HEK293 (cell line): Measurements from ENCODE around the gene BRD2.

Experiments
- FEZF1 ChIP-seq: fragments of 450-650 bp; formaldehyde crosslinking; IDR thresholded peaks from 2 replicates; pipeline ENCODE4 v1.5.1; 2016; ENCODE audit warnings: missing biosample characterization, missing genetic modification characterization
- IKZF3 ChIP-seq: fragments of 450-650 bp; IDR thresholded peaks from 2 replicates; pipeline ENCODE4 v1.5.0; 2018; ENCODE audit warnings: missing biosample characterization, mild to moderate bottlenecking, missing genetic modification characterization, moderate library complexity
- KLF1 ChIP-seq: fragments of 450-650 bp; formaldehyde crosslinking; IDR thresholded peaks from 2 replicates; pipeline ENCODE4 v1.5.1; 2016; ENCODE audit warnings: missing biosample characterization, missing genetic modification characterization
- KLF8 ChIP-seq: fragments of 450-650 bp; formaldehyde crosslinking; IDR thresholded peaks from 2 replicates; pipeline ENCODE4 v1.5.1; 2016; ENCODE audit warnings: missing biosample characterization, missing genetic modification characterization
- KLF9 ChIP-seq: fragments of 450-650 bp; formaldehyde crosslinking; IDR thresholded peaks from 2 replicates; pipeline ENCODE4 v1.5.1; 2016; ENCODE audit warnings: missing biosample characterization, missing genetic modification characterization, low read depth
- OSR2 ChIP-seq: fragments of 450-650 bp; formaldehyde crosslinking; IDR thresholded peaks from 2 replicates; pipeline ENCODE4 v1.5.1; 2016; ENCODE audit warnings: missing biosample characterization, missing genetic modification characterization
- SP7 ChIP-seq: fragments of 450-650 bp; formaldehyde crosslinking; IDR thresholded peaks from 2 replicates; pipeline ENCODE4 v1.5.1; 2016; ENCODE audit warnings: missing biosample characterization, missing genetic modification characterization
- ZBTB17 ChIP-seq: fragments of 450-650 bp; formaldehyde crosslinking; IDR thresholded peaks from 2 replicates; pipeline ENCODE4 v1.5.1; 2016; ENCODE audit warnings: missing biosample characterization, missing genetic modification characterization
- ZBTB20 ChIP-seq: fragments of 450-650 bp; formaldehyde crosslinking; IDR thresholded peaks from 2 replicates; pipeline ENCODE4 v1.5.1; 2016; ENCODE audit warnings: missing biosample characterization, missing genetic modification characterization
- ZFP37 ChIP-seq: fragments of 450-650 bp; formaldehyde crosslinking; IDR thresholded peaks from 2 replicates; pipeline ENCODE4 v1.5.1; 2016; ENCODE audit warnings: missing biosample characterization, missing genetic modification characterization
- ZNF148 ChIP-seq: fragments of 450-650 bp; formaldehyde crosslinking; IDR thresholded peaks from 2 replicates; pipeline ENCODE4 v1.5.0; 2017; ENCODE audit warnings: missing biosample characterization, missing genetic modification characterization, borderline replicate concordance
- ZNF157 ChIP-seq: fragments of 450-650 bp; formaldehyde crosslinking; IDR thresholded peaks from 2 replicates; pipeline ENCODE4 v1.5.1; 2016; ENCODE audit warnings: missing biosample characterization, missing genetic modification characterization
- ZNF266 ChIP-seq: fragments of 450-650 bp; formaldehyde crosslinking; IDR thresholded peaks from 2 replicates; pipeline ENCODE4 v1.5.1; 2016; ENCODE audit warnings: missing biosample characterization, missing genetic modification characterization, low read depth
- ZNF335 ChIP-seq: fragments of 450-650 bp; formaldehyde crosslinking; conservative IDR thresholded peaks from 2 replicates; pipeline ENCODE4 v1.5.1; 2016; ENCODE audit warnings: missing biosample characterization, missing genetic modification characterization
- ZNF354C ChIP-seq: fragments of 450-650 bp; formaldehyde crosslinking; IDR thresholded peaks from 2 replicates; pipeline ENCODE4 v1.5.1; 2016; ENCODE audit warnings: missing biosample characterization, missing genetic modification characterization, low read depth, borderline replicate concordance
- ZNF423 ChIP-seq: fragments of 450-650 bp; formaldehyde crosslinking; IDR thresholded peaks from 2 replicates; pipeline ENCODE4 v1.5.1; 2016; ENCODE audit warnings: missing biosample characterization, missing genetic modification characterization
- ZNF449 ChIP-seq: fragments of 450-650 bp; formaldehyde crosslinking; IDR thresholded peaks from 2 replicates; pipeline ENCODE4 v1.5.1; 2017; ENCODE audit warnings: missing biosample characterization, mild to moderate bottlenecking, missing genetic modification characterization, moderate library complexity
- ZNF513 ChIP-seq: fragments of 450-650 bp; IDR thresholded peaks from 2 replicates; pipeline ENCODE4 v1.5.1; 2018; ENCODE audit warnings: missing biosample characterization, missing genetic modification characterization
- ZNF623 ChIP-seq: fragments of 450-650 bp; formaldehyde crosslinking; IDR thresholded peaks from 2 replicates; pipeline ENCODE4 v1.5.1; 2016; ENCODE audit warnings: missing biosample characterization, missing genetic modification characterization
- ZNF629 ChIP-seq: fragments of 450-650 bp; formaldehyde crosslinking; IDR thresholded peaks from 2 replicates; pipeline ENCODE4 v1.5.1; 2017; ENCODE audit warnings: missing biosample characterization, missing genetic modification characterization
- ZNF660 ChIP-seq: fragments of 450-650 bp; IDR thresholded peaks from 2 replicates; pipeline ENCODE4 v1.5.1; 2018; ENCODE audit warnings: missing biosample characterization, mild to moderate bottlenecking, missing genetic modification characterization
- ZNF707 ChIP-seq: fragments of 450-650 bp; formaldehyde crosslinking; IDR thresholded peaks from 2 replicates; pipeline ENCODE4 v1.5.1; 2016; ENCODE audit warnings: missing biosample characterization, missing genetic modification characterization
- ZNF843 ChIP-seq: fragments of 450-650 bp; formaldehyde crosslinking; IDR thresholded peaks from 2 replicates; pipeline ENCODE4 v1.5.1; 2016; ENCODE audit warnings: missing biosample characterization, missing genetic modification characterization
- ZSCAN16 ChIP-seq: fragments of 450-650 bp; formaldehyde crosslinking; IDR thresholded peaks from 2 replicates; pipeline ENCODE4 v1.5.1; 2016; ENCODE audit warnings: missing biosample characterization, missing genetic modification characterization
- ZSCAN30 ChIP-seq: fragments of 450-650 bp; IDR thresholded peaks from 2 replicates; pipeline ENCODE4 v1.5.1; 2018; ENCODE audit warnings: missing biosample characterization, mild to moderate bottlenecking, missing genetic modification characterization, moderate library complexity
- TF ChIP-seq, protein P1 (sequence below): fragments of 450-650 bp; formaldehyde crosslinking; IDR thresholded peaks from 2 replicates; pipeline ENCODE4 v1.5.1; 2016; ENCODE audit warnings: missing biosample characterization, missing genetic modification characterization
- TF ChIP-seq, protein P2 (sequence below): fragments of 450-650 bp; formaldehyde crosslinking; IDR thresholded peaks from 2 replicates; pipeline ENCODE4 v1.5.1; 2017; ENCODE audit warnings: missing biosample characterization, missing genetic modification characterization
- TF ChIP-seq, protein P3 (sequence below): fragments of 450-650 bp; formaldehyde crosslinking; IDR thresholded peaks from 2 replicates; pipeline ENCODE4 v1.5.1; 2017; ENCODE audit warnings: missing biosample characterization, missing genetic modification characterization
- TF ChIP-seq, protein P4 (sequence below): IDR thresholded peaks from 2 replicates; pipeline ENCODE4 v1.6.1; 2011; ENCODE audit warnings: mild to moderate bottlenecking, low read depth, low read length, borderline replicate concordance

Gene BRD2

DNA sequence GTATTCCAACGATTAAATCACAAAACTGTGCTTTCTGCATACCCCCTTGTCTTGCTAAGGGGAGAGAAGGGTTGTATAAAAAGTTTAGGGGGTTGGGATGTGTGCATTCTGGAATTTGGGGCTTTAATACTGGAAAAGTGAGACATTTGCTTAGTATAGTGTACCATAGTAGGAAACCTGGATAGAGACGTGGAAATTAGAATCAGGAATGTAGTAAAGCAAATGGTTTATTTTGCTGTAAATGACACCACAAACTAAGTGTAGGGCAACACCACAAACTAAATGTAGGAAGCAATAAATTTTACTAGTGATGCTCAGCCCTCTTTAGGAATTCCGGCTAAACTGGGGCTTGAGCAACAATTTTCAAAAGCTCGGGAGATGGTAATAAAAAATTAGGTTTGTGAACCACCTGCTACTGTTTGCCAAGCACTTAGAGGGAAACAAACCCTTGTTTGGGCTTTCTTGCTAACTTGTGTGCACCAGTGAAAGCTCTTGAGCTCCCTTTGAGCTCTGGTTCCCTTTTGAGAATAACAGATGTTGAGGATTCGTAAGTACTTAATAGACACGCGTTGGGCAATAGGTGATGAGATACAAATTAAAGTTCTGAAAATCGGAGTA is 13.8 kb downstream of the BRD2 start (continued):
- TF ChIP-seq, protein P1, sequence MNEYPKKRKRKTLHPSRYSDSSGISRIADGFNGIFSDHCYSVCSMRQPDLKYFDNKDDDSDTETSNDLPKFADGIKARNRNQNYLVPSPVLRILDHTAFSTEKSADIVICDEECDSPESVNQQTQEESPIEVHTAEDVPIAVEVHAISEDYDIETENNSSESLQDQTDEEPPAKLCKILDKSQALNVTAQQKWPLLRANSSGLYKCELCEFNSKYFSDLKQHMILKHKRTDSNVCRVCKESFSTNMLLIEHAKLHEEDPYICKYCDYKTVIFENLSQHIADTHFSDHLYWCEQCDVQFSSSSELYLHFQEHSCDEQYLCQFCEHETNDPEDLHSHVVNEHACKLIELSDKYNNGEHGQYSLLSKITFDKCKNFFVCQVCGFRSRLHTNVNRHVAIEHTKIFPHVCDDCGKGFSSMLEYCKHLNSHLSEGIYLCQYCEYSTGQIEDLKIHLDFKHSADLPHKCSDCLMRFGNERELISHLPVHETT = no peak
- peak; percentile 67; the same call in 1 of the 2 replicates for TF ChIP-seq ZNF449
- TF ChIP-seq ZNF354C = no peak
- no peak for TF ChIP-seq KLF9 (tag by site-specific recombination)
- peak; percentile 86 for TF ChIP-seq KLF1 (tag by site-specific recombination)
- TF ChIP-seq ZNF335 (tag by site-specific recombination) = no peak
- peak; percentile 91 for TF ChIP-seq IKZF3 (tag by site-specific recombination)
- TF ChIP-seq OSR2 (tag by site-specific recombination) = peak; percentile 91
- TF ChIP-seq ZBTB20 = peak; percentile 32; the same call in 1 of the 2 replicates
- TF ChIP-seq, protein P2, sequence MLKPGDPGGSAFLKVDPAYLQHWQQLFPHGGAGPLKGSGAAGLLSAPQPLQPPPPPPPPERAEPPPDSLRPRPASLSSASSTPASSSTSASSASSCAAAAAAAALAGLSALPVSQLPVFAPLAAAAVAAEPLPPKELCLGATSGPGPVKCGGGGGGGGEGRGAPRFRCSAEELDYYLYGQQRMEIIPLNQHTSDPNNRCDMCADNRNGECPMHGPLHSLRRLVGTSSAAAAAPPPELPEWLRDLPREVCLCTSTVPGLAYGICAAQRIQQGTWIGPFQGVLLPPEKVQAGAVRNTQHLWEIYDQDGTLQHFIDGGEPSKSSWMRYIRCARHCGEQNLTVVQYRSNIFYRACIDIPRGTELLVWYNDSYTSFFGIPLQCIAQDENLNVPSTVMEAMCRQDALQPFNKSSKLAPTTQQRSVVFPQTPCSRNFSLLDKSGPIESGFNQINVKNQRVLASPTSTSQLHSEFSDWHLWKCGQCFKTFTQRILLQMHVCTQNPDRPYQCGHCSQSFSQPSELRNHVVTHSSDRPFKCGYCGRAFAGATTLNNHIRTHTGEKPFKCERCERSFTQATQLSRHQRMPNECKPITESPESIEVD (tag by site-specific recombination) = peak; percentile 97
- TF ChIP-seq ZSCAN16 (tag by site-specific recombination) = peak; percentile 100
- TF ChIP-seq ZNF266 = no peak
- TF ChIP-seq ZNF513 (tag by site-specific recombination) = peak; percentile 15; the same call in 1 of the 2 replicates
- peak; percentile 35; the same call in 1 of the 2 replicates for TF ChIP-seq ZNF629
- 0 out of 2 replicates have a peak, but pooled peaks have one; percentile 15 for TF ChIP-seq ZNF660 (tag by site-specific recombination)
- TF ChIP-seq ZNF843 (tag by site-specific recombination) = peak; percentile 13; the same call in 1 of the 2 replicates
- peak; percentile 70 for TF ChIP-seq SP7 (tag by site-specific recombination)
- TF ChIP-seq ZNF707 (tag by site-specific recombination) = no peak
- TF ChIP-seq ZNF623 (tag by site-specific recombination) = no peak
- no peak for TF ChIP-seq ZNF423
- TF ChIP-seq, protein P3, sequence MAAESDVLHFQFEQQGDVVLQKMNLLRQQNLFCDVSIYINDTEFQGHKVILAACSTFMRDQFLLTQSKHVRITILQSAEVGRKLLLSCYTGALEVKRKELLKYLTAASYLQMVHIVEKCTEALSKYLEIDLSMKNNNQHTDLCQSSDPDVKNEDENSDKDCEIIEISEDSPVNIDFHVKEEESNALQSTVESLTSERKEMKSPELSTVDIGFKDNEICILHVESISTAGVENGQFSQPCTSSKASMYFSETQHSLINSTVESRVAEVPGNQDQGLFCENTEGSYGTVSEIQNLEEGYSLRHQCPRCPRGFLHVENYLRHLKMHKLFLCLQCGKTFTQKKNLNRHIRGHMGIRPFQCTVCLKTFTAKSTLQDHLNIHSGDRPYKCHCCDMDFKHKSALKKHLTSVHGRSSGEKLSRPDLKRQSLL (tag by site-specific recombination) = peak; percentile 60; the same call in 1 of the 2 replicates
- TF ChIP-seq ZNF148 (tag by site-specific recombination) = no peak
- TF ChIP-seq KLF8 (tag by site-specific recombination) = peak; percentile 42
- peak; percentile 97 for TF ChIP-seq FEZF1 (tag by site-specific recombination)
- TF ChIP-seq, protein P4, sequence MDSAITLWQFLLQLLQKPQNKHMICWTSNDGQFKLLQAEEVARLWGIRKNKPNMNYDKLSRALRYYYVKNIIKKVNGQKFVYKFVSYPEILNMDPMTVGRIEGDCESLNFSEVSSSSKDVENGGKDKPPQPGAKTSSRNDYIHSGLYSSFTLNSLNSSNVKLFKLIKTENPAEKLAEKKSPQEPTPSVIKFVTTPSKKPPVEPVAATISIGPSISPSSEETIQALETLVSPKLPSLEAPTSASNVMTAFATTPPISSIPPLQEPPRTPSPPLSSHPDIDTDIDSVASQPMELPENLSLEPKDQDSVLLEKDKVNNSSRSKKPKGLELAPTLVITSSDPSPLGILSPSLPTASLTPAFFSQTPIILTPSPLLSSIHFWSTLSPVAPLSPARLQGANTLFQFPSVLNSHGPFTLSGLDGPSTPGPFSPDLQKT = no peak
- TF ChIP-seq ZBTB17 = peak; percentile 31; the same call in 1 of the 2 replicates
- TF ChIP-seq ZSCAN30 = peak; percentile 50; the same call in 1 of the 2 replicates
- no peak for TF ChIP-seq ZNF157 (tag by site-specific recombination)
- 0 out of 2 replicates have a peak, but pooled peaks have one; percentile 6 for TF ChIP-seq ZFP37 (tag by site-specific recombination)
